ENCODE measurements around the gene SPSB3.

Gene SPSB3

DNA sequence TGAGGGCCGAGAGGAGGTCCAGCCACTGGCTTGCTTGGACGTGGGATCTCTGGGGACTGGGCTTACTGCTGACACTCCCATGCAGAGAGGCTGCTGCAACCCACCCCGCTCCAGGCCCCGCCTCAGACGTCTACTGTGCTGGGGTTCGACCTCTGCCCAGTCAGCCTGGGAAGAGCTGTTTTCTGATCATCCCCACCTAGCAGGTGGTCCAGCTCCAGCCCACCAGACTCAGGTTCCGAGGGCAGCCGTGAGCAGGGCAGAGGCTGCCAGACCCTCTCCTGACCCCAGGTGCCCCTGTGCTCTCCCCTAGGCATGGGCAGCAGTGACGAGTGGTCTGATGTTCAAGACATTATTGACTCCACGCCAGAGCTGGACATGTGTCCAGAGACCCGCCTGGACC is 34.4 kb downstream of the SPSB3 start:
- Histone ChIP-seq H3K36me3 (ENCODE audit: control insufficient read depth, low read depth, low read length) (peaks cover 12% of the 10 kb centered on the region), H3K4me1 (ENCODE audit: control insufficient read depth, low read depth, low read length) (no peaks in the 10 kb centered on the region), H3K9ac (ENCODE audit: low read length) (no peak overlapping the region), H3K9me3 (ENCODE audit: control insufficient read depth, low read depth, low read length) (no peaks in the 10 kb centered on the region), H3K27me3 (ENCODE audit: control insufficient read depth, insufficient read depth, low read length) (no peaks in the 10 kb centered on the region), H3K27ac (ENCODE audit: low read length) (no peak overlapping the region), H3K4me3 (ENCODE audit: low read length) (no peak overlapping the region)

- Histone ChIP-seq H3K9me3 (ENCODE audit: control insufficient read depth, low read depth, low read length) (no peaks in the 10 kb centered on the region), H3K27ac (ENCODE audit: low read length) (no peak overlapping the region)
These were observed 35.6 kb downstream of the SPSB3 start for GRCh38 chr16:1746693-1747195.

DNA sequence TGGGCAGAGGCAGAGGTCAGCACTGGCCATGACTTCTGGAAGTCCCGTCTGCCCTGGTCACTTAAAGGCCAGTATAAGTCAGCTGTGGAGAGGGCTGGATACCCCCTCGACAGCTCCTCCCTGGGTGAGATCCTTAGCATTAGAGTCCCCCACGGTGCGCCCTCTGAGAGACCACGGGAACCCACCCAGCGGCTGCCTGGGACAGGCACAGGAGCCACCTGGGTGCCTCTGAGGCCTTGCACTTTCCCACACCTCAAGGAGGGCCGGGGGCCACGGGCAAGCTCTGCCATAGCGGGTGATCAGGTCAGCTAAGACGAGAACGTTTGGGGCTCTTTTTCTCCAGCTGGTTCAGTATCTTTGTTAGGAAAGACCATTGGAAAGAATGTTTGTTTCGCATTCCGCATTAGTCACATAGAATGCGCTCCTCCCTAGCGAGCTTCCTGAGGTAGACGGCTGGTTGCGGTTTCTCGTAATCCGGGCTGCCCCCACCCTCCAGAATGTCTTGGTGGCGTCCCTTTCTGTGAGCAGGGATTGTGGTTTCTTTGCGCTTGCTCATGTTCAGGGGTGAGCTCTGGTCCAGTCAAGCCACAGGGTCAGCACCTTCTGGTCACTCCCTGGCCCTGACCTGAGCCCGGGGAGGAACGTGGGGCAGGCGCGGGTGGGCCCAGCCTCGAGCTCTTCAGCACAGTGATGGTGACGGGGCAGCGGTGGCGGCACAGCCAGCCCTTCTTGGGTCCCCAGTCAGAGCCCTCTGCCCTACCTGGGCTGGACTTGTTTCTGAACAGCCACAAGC is 36.3 kb downstream of the SPSB3 start:
- Histone ChIP-seq H3K4me1 (ENCODE audit: control insufficient read depth, low read depth, low read length) (no peaks in the 10 kb centered on the region), H3K9me3 (ENCODE audit: control insufficient read depth, low read depth, low read length) (no peaks in the 10 kb centered on the region), H3K4me3 (ENCODE audit: low read length) (no peak overlapping the region), H3K27ac (ENCODE audit: low read length) (no peak overlapping the region), H3K27me3 (ENCODE audit: control insufficient read depth, insufficient read depth, low read length) (no peaks in the 10 kb centered on the region), H3K9ac (ENCODE audit: low read length) (no peak overlapping the region), H3K36me3 (ENCODE audit: control insufficient read depth, low read depth, low read length) (peaks cover 7% of the 10 kb centered on the region)

More at GRCh38 chr16:1746693-1747195, 35.6 kb downstream of the SPSB3 start:
- Histone ChIP-seq H3K4me1 (ENCODE audit: control insufficient read depth, low read depth, low read length) (no peaks in the 10 kb centered on the region), H3K36me3 (ENCODE audit: control insufficient read depth, low read depth, low read length) (peaks cover 7% of the 10 kb centered on the region), H3K9ac (ENCODE audit: low read length) (no peak overlapping the region), H3K4me3 (ENCODE audit: low read length) (no peak overlapping the region), H3K27me3 (ENCODE audit: control insufficient read depth, insufficient read depth, low read length) (no peaks in the 10 kb centered on the region)

DNA sequence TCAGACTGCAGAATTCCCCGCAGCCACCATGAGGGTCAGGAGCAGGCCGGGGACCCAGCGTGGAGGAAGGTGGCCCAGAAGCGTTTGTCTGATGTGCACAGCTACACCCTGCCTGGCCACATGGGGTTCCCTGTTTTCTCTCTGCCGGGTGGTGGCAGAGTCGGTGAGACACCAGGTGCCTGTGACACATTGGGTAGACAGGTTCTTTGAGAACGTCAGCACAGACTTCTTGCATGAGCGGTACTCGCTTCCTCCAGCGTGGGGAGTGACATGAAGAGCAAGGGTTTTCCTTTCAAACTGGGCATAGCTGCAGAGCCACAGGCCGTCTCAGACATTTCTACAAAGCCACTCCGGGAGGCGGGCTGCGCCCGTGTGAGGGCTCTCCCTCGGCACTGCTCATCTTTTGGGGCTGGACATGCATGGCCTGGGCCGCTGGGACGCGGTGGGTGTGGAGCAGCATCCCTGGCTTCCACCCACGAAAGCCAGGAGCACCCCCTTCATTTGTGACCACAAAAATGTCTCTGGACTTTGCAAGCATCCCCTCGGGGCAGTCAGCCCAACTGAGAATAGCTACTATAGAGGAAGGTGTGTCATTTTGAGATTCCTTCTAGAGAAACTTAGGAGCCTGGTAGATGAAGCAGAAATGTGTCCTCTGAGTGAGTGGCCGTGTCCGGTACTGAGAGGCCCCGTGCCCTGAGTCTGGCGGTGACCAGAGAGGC is 37.0 kb downstream of the SPSB3 start:
- Histone ChIP-seq H3K4me1 (ENCODE audit: control insufficient read depth, low read depth, low read length) (no peaks in the 10 kb centered on the region), H3K9ac (ENCODE audit: low read length) (no peak overlapping the region), H3K4me3 (ENCODE audit: low read length) (no peak overlapping the region), H3K27me3 (ENCODE audit: control insufficient read depth, insufficient read depth, low read length) (no peaks in the 10 kb centered on the region), H3K9me3 (ENCODE audit: control insufficient read depth, low read depth, low read length) (no peaks in the 10 kb centered on the region), H3K27ac (ENCODE audit: low read length) (no peak overlapping the region), H3K36me3 (ENCODE audit: control insufficient read depth, low read depth, low read length) (peaks cover 7% of the 10 kb centered on the region)

- Histone ChIP-seq H3K4me1 (ENCODE audit: control insufficient read depth, low read depth, low read length) (no peaks in the 10 kb centered on the region), H3K9ac (ENCODE audit: low read length) (no peak overlapping the region), H3K27ac (ENCODE audit: low read length) (no peak overlapping the region), H3K27me3 (ENCODE audit: control insufficient read depth, insufficient read depth, low read length) (no peaks in the 10 kb centered on the region), H3K4me3 (ENCODE audit: low read length) (no peak overlapping the region), H3K36me3 (ENCODE audit: control insufficient read depth, low read depth, low read length) (peaks cover 7% of the 10 kb centered on the region), H3K9me3 (ENCODE audit: control insufficient read depth, low read depth, low read length) (peaks cover 4% of the 10 kb centered on the region)
These were observed 38.0 kb downstream of the SPSB3 start for GRCh38 chr16:1744338-1744840.

- no peak overlapping the region for H3K4me3 ChIP-seq (ENCODE audit: low read length)
- no peak overlapping the region for H3K27ac ChIP-seq (ENCODE audit: low read length)
- peaks cover 4% of the 10 kb centered on the region for H3K36me3 ChIP-seq (ENCODE audit: control insufficient read depth, low read depth, low read length)
- H3K9ac ChIP-seq (ENCODE audit: low read length), result no peak overlapping the region
- H3K27me3 ChIP-seq (ENCODE audit: control insufficient read depth, insufficient read depth, low read length), result no peaks in the 10 kb centered on the region
- no peaks in the 10 kb centered on the region for H3K4me1 ChIP-seq (ENCODE audit: control insufficient read depth, low read depth, low read length)
- H3K9me3 ChIP-seq (ENCODE audit: control insufficient read depth, low read depth, low read length), result peaks cover 8% of the 10 kb centered on the region
These were observed 38.7 kb downstream of the SPSB3 start for GRCh38 chr16:1743376-1744337.

GRCh38 chr16:1741553-1742165 is 40.7 kb downstream of the SPSB3 start:
- Histone ChIP-seq H3K36me3 (ENCODE audit: control insufficient read depth, low read depth, low read length) (no peaks in the 10 kb centered on the region), H3K27me3 (ENCODE audit: control insufficient read depth, insufficient read depth, low read length) (no peaks in the 10 kb centered on the region), H3K27ac (ENCODE audit: low read length) (no peak overlapping the region), H3K4me3 (ENCODE audit: low read length) (no peak overlapping the region), H3K9ac (ENCODE audit: low read length) (no peak overlapping the region), H3K9me3 (ENCODE audit: control insufficient read depth, low read depth, low read length) (peaks cover 22% of the 10 kb centered on the region), H3K4me1 (ENCODE audit: control insufficient read depth, low read depth, low read length) (no peaks in the 10 kb centered on the region)

DNA sequence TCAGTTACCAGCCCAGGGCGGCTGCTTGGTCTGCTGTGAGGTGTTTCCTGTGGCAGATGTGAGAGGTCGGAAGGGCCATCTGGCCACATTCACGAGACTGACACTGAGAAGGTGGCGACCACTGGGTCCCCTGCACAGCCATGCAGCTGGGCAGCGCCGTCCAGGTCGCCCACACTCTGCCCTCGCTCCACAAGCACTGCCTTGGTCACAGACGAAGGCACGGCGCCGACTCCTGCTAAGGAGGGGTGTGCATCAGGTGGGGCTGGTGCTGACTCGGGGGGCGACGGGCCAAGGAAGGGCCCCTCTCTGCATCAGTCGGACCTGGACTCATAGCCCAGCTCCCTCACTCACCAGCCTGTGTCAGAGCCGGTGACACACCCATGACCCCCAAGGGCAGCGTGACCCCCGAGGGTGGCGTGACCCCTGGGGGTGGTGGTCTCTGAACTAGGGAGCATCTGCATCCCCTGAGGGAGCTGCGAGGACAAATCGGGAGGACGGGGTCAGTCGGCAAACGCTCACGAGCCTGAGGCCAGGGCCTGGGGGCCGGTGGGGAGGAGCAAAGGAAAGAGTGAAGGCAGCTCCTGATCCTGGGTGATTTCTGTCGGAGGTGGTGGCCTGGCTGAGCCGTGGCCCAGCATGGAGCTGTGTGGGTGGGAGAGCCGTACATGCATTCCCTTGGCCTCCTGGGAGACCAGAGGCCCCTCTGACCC is 41.4 kb downstream of the SPSB3 start:
- Histone ChIP-seq H3K36me3 (ENCODE audit: control insufficient read depth, low read depth, low read length) (no peaks in the 10 kb centered on the region), H3K27ac (ENCODE audit: low read length) (no peak overlapping the region), H3K9ac (ENCODE audit: low read length) (no peak overlapping the region), H3K4me3 (ENCODE audit: low read length) (no peak overlapping the region), H3K4me1 (ENCODE audit: control insufficient read depth, low read depth, low read length) (no peaks in the 10 kb centered on the region), H3K9me3 (ENCODE audit: control insufficient read depth, low read depth, low read length) (peaks cover 25% of the 10 kb centered on the region), H3K27me3 (ENCODE audit: control insufficient read depth, insufficient read depth, low read length) (no peaks in the 10 kb centered on the region)

DNA sequence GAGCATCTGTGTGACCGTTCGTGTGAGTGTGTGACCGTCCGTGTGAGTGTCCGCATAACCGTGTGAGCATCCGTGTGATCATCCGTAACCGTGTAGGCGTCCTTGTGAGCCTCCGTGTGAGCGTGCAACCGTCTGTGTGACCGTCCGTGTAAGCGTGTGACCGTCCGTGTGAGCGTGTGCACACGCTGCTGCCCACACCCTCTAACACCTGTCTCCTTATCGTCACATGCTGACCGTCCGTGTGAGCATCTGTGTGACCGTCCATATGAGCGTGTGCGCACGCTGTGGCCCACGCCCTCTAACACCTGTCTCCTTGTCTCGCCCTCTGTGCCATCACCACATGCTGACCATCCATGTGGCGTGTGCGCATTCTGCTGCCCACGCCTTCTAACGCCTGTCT is 42.1 kb downstream of the SPSB3 start:
- Histone ChIP-seq H3K9ac (ENCODE audit: low read length) (no peak overlapping the region), H3K4me1 (ENCODE audit: control insufficient read depth, low read depth, low read length) (no peaks in the 10 kb centered on the region), H3K27ac (ENCODE audit: low read length) (no peak overlapping the region), H3K27me3 (ENCODE audit: control insufficient read depth, insufficient read depth, low read length) (no peaks in the 10 kb centered on the region), H3K9me3 (ENCODE audit: control insufficient read depth, low read depth, low read length) (peaks cover 32% of the 10 kb centered on the region), H3K4me3 (ENCODE audit: low read length) (no peak overlapping the region), H3K36me3 (ENCODE audit: control insufficient read depth, low read depth, low read length) (no peaks in the 10 kb centered on the region)

GRCh38 chr16:1734816-1735215 is 47.6 kb downstream of the SPSB3 start:
- Histone ChIP-seq H3K4me3 (ENCODE audit: low read length) (no peak overlapping the region), H3K27me3 (ENCODE audit: control insufficient read depth, insufficient read depth, low read length) (no peaks in the 10 kb centered on the region), H3K27ac (ENCODE audit: low read length) (no peak overlapping the region), H3K36me3 (ENCODE audit: control insufficient read depth, low read depth, low read length) (no peaks in the 10 kb centered on the region), H3K9me3 (ENCODE audit: control insufficient read depth, low read depth, low read length) (peaks cover 32% of the 10 kb centered on the region), H3K4me1 (ENCODE audit: control insufficient read depth, low read depth, low read length) (no peaks in the 10 kb centered on the region), H3K9ac (ENCODE audit: low read length) (no peak overlapping the region)

Measured in iPS-18a (cell line).